Measurements from ENCODE around the gene ZSCAN20.

Gene ZSCAN20

DNA sequence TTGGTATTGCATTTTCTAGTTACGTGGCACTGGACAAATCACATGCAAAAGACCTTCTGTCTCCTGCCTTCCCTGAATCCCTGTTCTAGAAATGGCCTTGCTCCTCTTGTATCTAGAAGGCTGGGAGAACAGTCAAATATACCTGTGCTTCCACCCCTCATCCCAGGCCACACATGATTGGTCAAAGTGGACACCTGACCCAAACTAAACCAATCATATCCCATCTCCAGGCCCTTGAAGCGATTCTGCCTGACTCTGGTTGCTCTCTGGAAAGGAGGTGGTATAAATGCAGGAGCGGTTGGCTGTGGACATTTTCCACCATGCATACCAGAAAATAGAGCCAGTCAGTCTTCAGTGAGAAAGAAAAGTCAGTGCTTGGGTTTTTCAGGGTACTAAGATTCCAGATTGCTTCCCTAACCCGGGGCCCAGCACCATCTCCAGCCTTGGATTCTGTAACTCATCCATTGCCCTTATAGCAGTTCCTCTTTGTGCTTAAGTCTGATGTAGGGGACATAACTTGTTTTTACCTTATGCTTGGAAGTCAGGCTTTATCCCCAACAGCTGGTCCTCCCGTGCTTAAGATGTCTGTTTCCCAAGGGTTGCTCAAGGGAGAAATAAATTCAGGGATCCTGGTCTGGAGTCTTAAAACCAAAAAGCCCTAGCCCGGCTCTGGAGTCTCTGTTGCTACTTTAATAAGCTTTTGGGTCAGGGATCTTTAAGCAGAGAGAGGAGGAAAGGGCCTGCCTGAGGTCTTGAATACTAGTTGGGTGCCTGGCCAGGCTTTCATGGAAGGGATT lies 33.9 kb upstream of the ZSCAN20 start:
- no peak for TF ChIP-seq CTCF (IDR thresholded peaks at IDR 0.05)

DNA sequence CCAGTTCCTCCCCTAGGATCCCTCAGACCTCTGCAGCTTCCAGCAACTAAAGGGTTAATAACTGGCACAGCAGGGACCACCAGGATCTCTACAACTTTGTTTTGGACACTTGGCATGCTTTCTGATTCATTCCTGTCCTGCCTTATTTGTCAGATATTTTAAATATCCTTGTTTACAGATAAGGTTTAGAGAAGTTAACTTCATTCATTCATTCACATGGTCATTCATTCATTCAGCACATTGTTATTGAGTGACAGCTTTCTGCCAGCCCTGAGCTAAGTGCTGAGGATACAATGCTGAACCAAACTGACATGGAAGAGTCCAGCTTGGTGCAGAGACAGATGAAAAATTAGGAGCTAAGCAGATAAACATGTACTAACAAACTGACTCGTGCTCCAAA lies 32.8 kb upstream of the ZSCAN20 start:
- TF ChIP-seq CTCF (IDR thresholded peaks at IDR 0.05), result no peak

- TF ChIP-seq CTCF (IDR thresholded peaks at IDR 0.05), result no peak
Observed at GRCh38 chr1:33441088-33441745, 31.2 kb upstream of the ZSCAN20 start.

GRCh38 chr1:33442141-33442540 lies 30.3 kb upstream of the ZSCAN20 start:
- TF ChIP-seq CTCF (IDR thresholded peaks at IDR 0.05), result no peak

DNA sequence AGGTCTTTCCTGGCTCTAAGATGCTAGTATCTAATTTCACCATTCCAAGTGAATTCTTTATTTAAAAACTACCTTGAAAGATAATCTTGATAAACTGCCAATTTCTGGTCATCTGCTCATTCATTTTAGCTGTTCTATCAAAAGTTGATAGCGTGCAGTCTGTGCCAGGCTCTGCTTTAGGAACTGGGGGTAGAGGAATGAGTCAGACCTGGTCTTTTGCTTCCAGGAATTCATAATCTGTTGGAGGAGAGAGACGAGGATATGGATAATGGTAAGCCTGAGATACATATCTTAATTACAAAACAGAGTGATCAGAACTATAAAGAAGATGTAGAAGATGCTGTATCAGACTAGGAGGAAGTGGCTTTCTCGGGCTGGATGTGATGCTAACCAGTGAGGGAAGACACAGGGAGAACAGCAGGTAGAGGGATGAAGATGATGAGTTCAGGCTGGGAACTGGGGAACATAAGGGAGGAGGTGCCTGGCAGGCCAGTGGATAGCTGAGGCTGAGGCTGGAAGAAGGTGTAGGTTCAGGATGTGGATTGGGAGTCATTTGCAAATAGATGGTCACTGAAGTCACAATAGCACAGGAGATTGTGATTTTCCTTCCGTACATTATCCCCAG lies 29.3 kb upstream of the ZSCAN20 start:
- no peak for TF ChIP-seq CTCF (IDR thresholded peaks at IDR 0.05)

GRCh38 chr1:33443705-33444180 lies 28.7 kb upstream of the ZSCAN20 start:
- TF ChIP-seq CTCF (IDR thresholded peaks at IDR 0.05), result no peak

DNA sequence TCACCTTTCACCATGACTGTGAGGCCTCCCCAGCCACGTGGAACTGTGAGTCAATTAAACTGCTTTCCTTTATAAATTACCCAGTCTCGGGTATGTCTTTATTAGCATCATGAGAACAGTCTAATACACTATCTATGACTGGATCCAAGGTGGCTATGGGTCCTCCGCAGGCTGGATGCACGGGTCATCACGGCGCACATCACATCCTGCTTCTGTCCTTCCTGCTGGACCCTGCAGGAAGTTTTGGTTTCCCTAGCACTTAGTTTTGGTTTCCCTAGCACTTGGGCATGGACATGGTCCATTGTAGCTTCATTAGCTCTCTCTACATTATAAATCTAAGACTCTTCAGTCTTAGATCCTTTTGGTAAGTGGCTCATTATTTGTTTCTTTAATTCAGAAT lies 27.3 kb upstream of the ZSCAN20 start:
- no peak for TF ChIP-seq CTCF (IDR thresholded peaks at IDR 0.05)
